Measurements from ENCODE around the gene OLA1. TPM values are rescaled to one million over a fixed set of nuclear protein-coding genes. Genes with fewer than 3 reads are reported as not detected.

OLA1 gene
- 80.2 and 85.1 TPM in 2 replicates for polyA plus RNA-seq (2013)

- Histone ChIP-seq H3K27me3 (ENCODE audit: insufficient read depth, low read length) (no peaks in the 10 kb centered on the region), H3K4me3 (ENCODE audit: low read depth, low read length) (peak within 1 kb of the TSS; percentile 86), H3K27ac (ENCODE audit: low read depth, low read length) (peak within 1 kb of the TSS; percentile 55), H4K8ac (ENCODE audit: low read depth, low read length) (peak within 1 kb of the TSS; percentile 90), H4K12ac (ENCODE audit: low read depth, low read length) (peak within 1 kb of the TSS; percentile 76), H3K14ac (ENCODE audit: low read length) (peak within 1 kb of the TSS; percentile 75), H3K36me3 (ENCODE audit: control insufficient read depth in 1 of 2, insufficient read depth in 2 of 2, low read length in 2 of 2) (no peaks in the 10 kb centered on the region), H2BK120ac (ENCODE audit: insufficient read depth, low read length, poor library complexity) (peak within 1 kb of the TSS; percentile 48), H2BK12ac (ENCODE audit: low read length) (no peak within 1 kb of the TSS), H3K4me2 (ENCODE audit: low read length) (peak within 1 kb of the TSS; percentile 81), H3K4ac (ENCODE audit: low read depth, low read length) (peak within 1 kb of the TSS; percentile 74), H4K91ac (ENCODE audit: low read depth, low read length) (peak within 1 kb of the TSS; percentile 77), H3K4me1 (ENCODE audit: control insufficient read depth in 1 of 2, insufficient read depth in 2 of 2, low read length in 2 of 2) (peaks cover 2 to 4% of the 10 kb centered on the region in 2 experiments), H3K9me3 (ENCODE audit: insufficient read depth, low read depth, low read length) (no peaks in the 10 kb centered on the region), H2AFZ (ENCODE audit: insufficient read depth, low read length, poor library complexity) (peak within 1 kb of the TSS; percentile 80), H2AK5ac (ENCODE audit: low read length) (no peak within 1 kb of the TSS), H2BK5ac (ENCODE audit: low read depth, low read length, poor library complexity) (peak within 1 kb of the TSS; percentile 3), H3K9ac (ENCODE audit: low read length) (peak within 1 kb of the TSS; percentile 76), H3K23ac (ENCODE audit: low read length) (no peak within 1 kb of the TSS), H3K79me1 (ENCODE audit: low read length) (peaks cover 8% of the 10 kb centered on the region), H3K18ac (ENCODE audit: low read length) (peak within 1 kb of the TSS; percentile 35), H3K79me2 (ENCODE audit: control insufficient read depth, insufficient read depth, low read length, poor library complexity) (peaks cover 13% of the 10 kb centered on the region)
- WGBS (ENCODE audit: extremely low coverage, insufficient coverage, insufficient read length): no CpG with 5 or more reads among the region's 85 CpGs
- peak; percentile 95 to 97 for DNase-seq
Observed at GRCh38 chr2:174248187-174248997, at the start of gene OLA1. TSS of gene OLA1 (minus strand) at chr2:174248532. CDS start at chr2:174246815, 1,717 bp downstream.

GRCh38 chr2:174292908-174293307, 44.6 kb upstream of the OLA1 start:
- no peak overlapping the region for H4K12ac ChIP-seq (ENCODE audit: low read depth, low read length)
- H3K4me1 ChIP-seq (ENCODE audit: control insufficient read depth in 1 of 2, insufficient read depth in 2 of 2, low read length in 2 of 2): no peaks in the 10 kb centered on the region
- H3K23ac ChIP-seq (ENCODE audit: low read length): no peak overlapping the region
- H2AFZ ChIP-seq (ENCODE audit: insufficient read depth, low read length, poor library complexity): no peak overlapping the region
- H3K4ac ChIP-seq (ENCODE audit: low read depth, low read length): no peak overlapping the region
- H3K14ac ChIP-seq (ENCODE audit: low read length): no peak overlapping the region
- no peak overlapping the region for H2BK5ac ChIP-seq (ENCODE audit: low read depth, low read length, poor library complexity)
- H4K8ac ChIP-seq (ENCODE audit: low read depth, low read length): no peak overlapping the region
- no peak overlapping the region for H3K18ac ChIP-seq (ENCODE audit: low read length)
- no peak overlapping the region for H2BK120ac ChIP-seq (ENCODE audit: insufficient read depth, low read length, poor library complexity)
- no peaks in the 10 kb centered on the region for H3K79me2 ChIP-seq (ENCODE audit: control insufficient read depth, insufficient read depth, low read length, poor library complexity)
- H3K9ac ChIP-seq (ENCODE audit: low read length): no peak overlapping the region
- no peak for DNase-seq
- no peaks in the 10 kb centered on the region for H3K27me3 ChIP-seq (ENCODE audit: insufficient read depth, low read length)
- no peaks in the 10 kb centered on the region for H3K36me3 ChIP-seq (ENCODE audit: control insufficient read depth in 1 of 2, insufficient read depth in 2 of 2, low read length in 2 of 2)
- no CpG with 5 or more reads among the region's 1 CpG for WGBS (ENCODE audit: extremely low coverage, insufficient coverage, insufficient read length)
- H3K4me2 ChIP-seq (ENCODE audit: low read length): no peak overlapping the region
- peaks cover 3% of the 10 kb centered on the region for H3K9me3 ChIP-seq (ENCODE audit: insufficient read depth, low read depth, low read length)
- H2BK12ac ChIP-seq (ENCODE audit: low read length): no peak overlapping the region
- H2AK5ac ChIP-seq (ENCODE audit: low read length): no peak overlapping the region
- H3K27ac ChIP-seq (ENCODE audit: low read depth, low read length): no peak overlapping the region
- no peak overlapping the region for H4K91ac ChIP-seq (ENCODE audit: low read depth, low read length)
- H3K79me1 ChIP-seq (ENCODE audit: low read length): no peaks in the 10 kb centered on the region
- no peak overlapping the region for H3K4me3 ChIP-seq (ENCODE audit: low read depth, low read length)

- Histone ChIP-seq H4K91ac (ENCODE audit: low read depth, low read length) (no peak overlapping the region), H3K4me3 (ENCODE audit: low read depth, low read length) (no peak overlapping the region), H2AK5ac (ENCODE audit: low read length) (no peak overlapping the region), H3K9ac (ENCODE audit: low read length) (no peak overlapping the region), H3K36me3 (ENCODE audit: control insufficient read depth in 1 of 2, insufficient read depth in 2 of 2, low read length in 2 of 2) (no peaks in the 10 kb centered on the region), H2AFZ (ENCODE audit: insufficient read depth, low read length, poor library complexity) (no peak overlapping the region), H3K18ac (ENCODE audit: low read length) (no peak overlapping the region), H3K27ac (ENCODE audit: low read depth, low read length) (no peak overlapping the region), H3K23ac (ENCODE audit: low read length) (no peak overlapping the region), H2BK5ac (ENCODE audit: low read depth, low read length, poor library complexity) (no peak overlapping the region), H4K12ac (ENCODE audit: low read depth, low read length) (no peak overlapping the region), H2BK120ac (ENCODE audit: insufficient read depth, low read length, poor library complexity) (no peak overlapping the region), H3K14ac (ENCODE audit: low read length) (no peak overlapping the region), H3K79me1 (ENCODE audit: low read length) (no peaks in the 10 kb centered on the region), H3K4me2 (ENCODE audit: low read length) (no peak overlapping the region), H3K27me3 (ENCODE audit: insufficient read depth, low read length) (no peaks in the 10 kb centered on the region), H3K4me1 (ENCODE audit: control insufficient read depth in 1 of 2, insufficient read depth in 2 of 2, low read length in 2 of 2) (no peaks in the 10 kb centered on the region), H3K4ac (ENCODE audit: low read depth, low read length) (no peak overlapping the region), H2BK12ac (ENCODE audit: low read length) (no peak overlapping the region), H3K79me2 (ENCODE audit: control insufficient read depth, insufficient read depth, low read length, poor library complexity) (no peaks in the 10 kb centered on the region), H3K9me3 (ENCODE audit: insufficient read depth, low read depth, low read length) (no peaks in the 10 kb centered on the region), H4K8ac (ENCODE audit: low read depth, low read length) (no peak overlapping the region)
- no CpG with 5 or more reads among the region's 2 CpGs for WGBS (ENCODE audit: extremely low coverage, insufficient coverage, insufficient read length)
- DNase-seq: no peak
Observed at GRCh38 chr2:174286172-174286571, 37.8 kb upstream of the OLA1 start.

GRCh38 chr2:174282441-174282840, 34.1 kb upstream of the OLA1 start:
- H3K36me3 ChIP-seq (ENCODE audit: control insufficient read depth in 1 of 2, insufficient read depth in 2 of 2, low read length in 2 of 2): no peaks in the 10 kb centered on the region
- H3K4me3 ChIP-seq (ENCODE audit: low read depth, low read length): no peak overlapping the region

More at GRCh38 chr2:174282441-174282840, 34.1 kb upstream of the OLA1 start:
- H2BK120ac ChIP-seq (ENCODE audit: insufficient read depth, low read length, poor library complexity): no peak overlapping the region
- no peaks in the 10 kb centered on the region for H3K4me1 ChIP-seq (ENCODE audit: control insufficient read depth in 1 of 2, insufficient read depth in 2 of 2, low read length in 2 of 2)
- no peak overlapping the region for H2BK12ac ChIP-seq (ENCODE audit: low read length)
- H3K27me3 ChIP-seq (ENCODE audit: insufficient read depth, low read length): no peaks in the 10 kb centered on the region
- H3K79me1 ChIP-seq (ENCODE audit: low read length): no peaks in the 10 kb centered on the region
- H2AK5ac ChIP-seq (ENCODE audit: low read length): no peak overlapping the region
- H3K9ac ChIP-seq (ENCODE audit: low read length): no peak overlapping the region
- H3K23ac ChIP-seq (ENCODE audit: low read length): no peak overlapping the region
- H3K9me3 ChIP-seq (ENCODE audit: insufficient read depth, low read depth, low read length): no peaks in the 10 kb centered on the region
- no CpG with 5 or more reads among the region's 2 CpGs for WGBS (ENCODE audit: extremely low coverage, insufficient coverage, insufficient read length)
- no peak overlapping the region for H4K12ac ChIP-seq (ENCODE audit: low read depth, low read length)
- H3K4ac ChIP-seq (ENCODE audit: low read depth, low read length): no peak overlapping the region
- DNase-seq: no peak
- no peak overlapping the region for H3K18ac ChIP-seq (ENCODE audit: low read length)
- H4K8ac ChIP-seq (ENCODE audit: low read depth, low read length): no peak overlapping the region
- no peak overlapping the region for H3K14ac ChIP-seq (ENCODE audit: low read length)
- no peak overlapping the region for H3K4me2 ChIP-seq (ENCODE audit: low read length)
- H3K79me2 ChIP-seq (ENCODE audit: control insufficient read depth, insufficient read depth, low read length, poor library complexity): no peaks in the 10 kb centered on the region
- H4K91ac ChIP-seq (ENCODE audit: low read depth, low read length): no peak overlapping the region
- H3K27ac ChIP-seq (ENCODE audit: low read depth, low read length): no peak overlapping the region
- H2BK5ac ChIP-seq (ENCODE audit: low read depth, low read length, poor library complexity): no peak overlapping the region
- H2AFZ ChIP-seq (ENCODE audit: insufficient read depth, low read length, poor library complexity): no peak overlapping the region
